ENCODE results near the gene SF3B4.
"Not testable (repeated sequence)": the region's sequence is repeated elsewhere in the genome, so short reads cannot be mapped to it uniquely, and the experiment has no call there.

SF3B4 gene

GRCh38 chr1:149887456-149888246 lies 40.0 kb downstream of the SF3B4 start:
- peak; percentile 96 for DNase-seq (ENCODE audit: low read depth)

GRCh38 chr1:149887196-149887455 lies 40.5 kb downstream of the SF3B4 start:
- DNase-seq (ENCODE audit: low read depth), result not testable (repeated sequence)

DNA sequence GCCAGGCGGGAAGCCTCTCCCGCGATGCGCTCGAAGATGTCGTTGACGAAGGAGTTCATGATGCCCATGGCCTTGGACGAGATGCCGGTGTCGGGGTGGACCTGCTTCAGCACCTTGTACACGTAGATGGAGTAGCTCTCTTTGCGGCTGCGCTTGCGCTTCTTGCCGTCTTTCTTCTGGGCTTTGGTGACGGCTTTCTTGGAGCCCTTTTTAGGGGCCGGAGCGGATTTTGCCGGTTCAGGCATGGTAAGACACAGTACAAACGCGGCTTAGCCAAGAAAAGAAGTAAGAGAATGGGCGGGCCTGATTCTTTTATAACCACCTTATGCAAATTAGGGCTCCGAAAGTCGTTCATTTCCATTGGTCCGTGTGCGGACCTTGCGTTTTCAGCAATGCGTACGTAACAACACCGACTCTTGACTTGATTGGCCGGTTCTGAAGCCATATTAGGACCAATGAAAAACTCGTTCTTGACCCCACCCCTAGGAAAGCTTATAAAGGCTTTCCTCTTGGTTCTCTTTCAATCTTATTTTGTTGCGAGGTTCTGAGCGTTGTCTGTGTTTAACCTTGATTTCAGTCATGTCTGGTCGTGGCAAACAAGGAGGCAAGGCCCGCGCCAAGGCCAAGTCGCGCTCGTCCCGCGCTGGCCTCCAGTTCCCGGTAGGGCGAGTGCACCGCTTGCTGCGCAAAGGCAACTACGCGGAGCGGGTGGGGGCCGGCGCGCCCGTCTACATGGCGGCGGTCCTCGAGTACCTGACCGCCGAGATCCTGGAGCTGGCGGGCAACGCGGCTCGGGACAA lies 41.0 kb downstream of the SF3B4 start:
- DNase-seq (ENCODE audit: low read depth), result peak; percentile 99

- DNase-seq (ENCODE audit: low read depth), result not testable (repeated sequence)
Measured at GRCh38 chr1:149886121-149886395, 41.5 kb downstream of the SF3B4 start.

- DNase-seq (ENCODE audit: low read depth), result peak; percentile 69
Measured at GRCh38 chr1:149885339-149886120, 42.1 kb downstream of the SF3B4 start.

DNA sequence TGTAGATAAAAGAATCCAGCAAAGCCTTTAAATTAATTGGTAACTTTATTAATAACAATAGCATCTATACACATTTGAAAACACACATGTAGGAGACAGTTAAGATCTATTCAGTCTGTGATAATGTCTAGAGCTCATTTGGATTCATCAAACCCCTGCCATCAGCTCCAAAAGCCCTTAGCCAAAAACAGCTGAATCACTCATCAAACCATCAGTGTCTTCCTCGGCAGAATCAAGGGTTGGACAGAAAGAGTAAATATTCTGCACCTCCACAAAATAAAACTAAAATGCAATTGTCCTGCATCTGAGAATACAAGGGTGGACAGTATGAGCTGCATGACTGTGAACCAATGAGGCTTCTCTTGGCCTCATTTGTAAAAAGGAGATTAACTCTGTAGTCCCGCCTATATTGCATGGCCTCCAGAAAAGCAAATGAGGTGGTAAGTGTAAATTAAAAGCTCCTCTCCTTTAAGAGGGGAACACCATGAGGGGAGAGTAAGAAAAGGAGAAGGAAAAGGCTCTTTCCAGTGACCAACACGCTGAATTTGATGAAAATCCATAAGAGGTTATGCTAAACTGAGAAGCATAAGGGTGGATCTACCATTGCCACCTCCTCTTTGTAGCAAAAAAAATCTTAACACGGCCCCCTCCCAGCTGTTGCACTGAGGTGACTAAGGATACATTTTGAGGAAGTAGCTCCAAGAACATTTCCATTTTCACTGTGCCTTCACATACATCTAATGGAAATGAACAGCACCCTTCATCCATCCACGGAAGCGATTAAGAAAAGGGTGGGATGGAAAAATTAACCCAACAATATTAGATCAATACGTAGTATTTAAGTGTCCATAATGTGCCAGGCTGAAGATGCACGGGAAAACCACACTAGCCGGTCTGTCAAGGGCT lies 42.9 kb downstream of the SF3B4 start:
- no peak for DNase-seq (ENCODE audit: low read depth)

DNA sequence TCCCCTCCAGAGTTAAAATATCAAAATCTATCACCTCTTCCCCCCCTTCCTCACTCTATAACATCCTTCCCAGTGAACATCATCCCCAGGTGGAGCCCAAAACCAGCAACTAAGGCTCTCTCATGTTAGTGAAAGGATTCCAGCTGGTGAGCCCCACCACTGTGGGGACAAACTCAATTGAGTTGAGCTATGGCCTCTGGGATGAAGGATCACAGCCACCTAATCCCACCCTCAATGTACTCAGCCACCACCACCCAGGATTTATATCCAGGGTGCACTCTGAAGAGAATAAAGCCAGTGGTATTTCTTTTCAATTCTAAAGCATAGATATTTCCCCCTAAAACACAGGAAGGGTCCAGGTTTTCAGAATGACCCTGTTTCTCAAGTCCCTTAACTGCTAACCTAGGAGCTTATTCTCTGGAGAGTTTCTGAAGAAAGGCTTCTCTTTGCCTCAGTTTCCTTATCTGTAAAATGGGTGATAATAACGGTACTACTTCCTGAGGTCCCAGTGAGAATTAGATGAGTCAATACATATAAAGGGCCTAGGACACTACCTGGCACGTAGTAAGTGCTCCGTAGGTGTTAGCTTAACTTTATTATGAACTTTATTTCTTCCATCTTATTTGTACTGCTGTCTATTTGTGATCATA lies 43.9 kb downstream of the SF3B4 start:
- no peak for DNase-seq (ENCODE audit: low read depth)

- DNase-seq (ENCODE audit: low read depth), result no peak
Measured at GRCh38 chr1:149881876-149882275, 45.7 kb downstream of the SF3B4 start.

DNA sequence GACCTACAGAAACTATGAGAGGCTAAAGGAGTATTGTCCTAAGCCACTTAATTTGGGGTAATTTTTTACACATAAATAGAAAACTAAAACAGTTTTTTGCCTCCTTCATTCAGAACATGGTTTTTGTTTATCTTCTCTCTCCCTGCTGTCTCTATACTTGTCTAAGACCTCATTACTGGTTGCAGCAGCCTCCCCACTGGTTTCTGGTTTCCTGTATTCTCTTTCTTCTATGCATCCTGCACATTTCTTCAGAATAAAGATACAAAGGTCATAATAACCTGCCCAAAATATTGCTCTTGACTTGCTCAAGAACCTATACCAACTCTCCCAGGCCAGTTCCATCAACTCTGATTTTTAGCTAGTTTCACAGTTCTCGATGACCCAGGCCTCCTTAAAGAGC lies 48.0 kb downstream of the SF3B4 start:
- DNase-seq (ENCODE audit: low read depth), result no peak

GRCh38 chr1:149877211-149877946 lies 50.2 kb downstream of the SF3B4 start:
- no peak for DNase-seq (ENCODE audit: low read depth)

Data from GM04504 (cell line).